ENCODE results near the gene NIPBL. TPM values are rescaled to one million over a fixed set of nuclear protein-coding genes. Genes with fewer than 3 reads are reported as not detected.

Gene NIPBL
- total and polyA plus RNA-seq, 10 of the 15 experiments (the other 5 are each of a cell fraction or from before 2014, with no cell fraction given) = 10.4 to 50.4 (median 20.2) TPM

- Histone ChIP-seq H3K4me3 (peak overlapping the region; percentile 28; the same call in 1 of the 2 replicates), H3K79me2 (ENCODE audit: control insufficient read depth, insufficient read depth, low read length) (peaks cover 100% of the 10 kb centered on the region), H3K27ac (ENCODE audit: control insufficient read depth, insufficient read depth) (peak overlapping the region; percentile 6; the same call in 1 of the 2 replicates), H3K9me3 (replicated peaks; ENCODE audit: control insufficient read depth, insufficient read depth, low read length) (peaks cover 5% of the 10 kb centered on the region; the same call in 2 of the 3 replicates), H3K9ac (ENCODE audit: control insufficient read depth, insufficient read depth, low read length) (no peak overlapping the region), H3K36me3 (ENCODE audit: control insufficient read depth in 2 of 2, insufficient read depth in 2 of 2, low read length in 1 of 2) (peaks cover 5 to 10% of the 10 kb centered on the region in 2 experiments; a peak in 2 of 4 replicates), H2AFZ (ENCODE audit: control insufficient read depth, low read depth, low read length) (no peak overlapping the region), H4K20me1 (ENCODE audit: control insufficient read depth, insufficient read depth) (no peaks in the 10 kb centered on the region; the same call in 1 of the 2 replicates), H3K4me2 (ENCODE audit: control insufficient read depth, insufficient read depth) (peak overlapping the region; percentile 5), H3K27me3 (replicated peaks in 1 of 2; ENCODE audit: control insufficient read depth in 2 of 2, insufficient read depth in 2 of 2, low read length in 1 of 2) (no peaks in the 10 kb centered on the region), H3K4me1 (ENCODE audit: control insufficient read depth, insufficient read depth, low read length) (peaks cover 9% of the 10 kb centered on the region; the same call in 1 of the 2 replicates)
- SMC1A ChIA-PET (ENCODE audit: uncharacterized antibody, unreplicated experiment) = interaction anchor here (1.1 to 2.2 kb wide), 6 partner anchors 9 to 64 kb away, joined by 3 to 8 read pairs (median 4); no protein-coding TSS in a partner anchor
- BruUV-seq (replicated peaks) = no TSS peak
- intact Hi-C loops (cut with micrococcal nuclease; ENCODE audit: unreplicated experiment) = no loop called here
- RAD21 ChIA-PET (ENCODE audit: unreplicated experiment) = interaction anchor here (1.3 to 1.5 kb wide), 2 partner anchors 9 to 144 kb away, joined by 3 read pairs; no protein-coding TSS in a partner anchor
- DNase-seq (ENCODE audit: low read depth, low spot score) = no peak
- POLR2A ChIA-PET = interaction anchor here (1.4 kb wide), 1 partner anchor 159 kb away, joined by 5 read pairs; no protein-coding TSS in a partner anchor
- in situ Hi-C loops (cut with MboI) = no loop called here
- TF ChIP-seq BCL11A (IDR thresholded peaks at IDR 0.05; ENCODE audit: low read depth, low read length) = no peak
- 0 out of 2 replicates have a peak, but pooled peaks have one; percentile 25 for TF ChIP-seq ATF7 (IDR thresholded peaks at IDR 0.05; ENCODE audit: low read depth)
- peak; percentile 11 to 26; a peak in 2 of 4 replicates for TF ChIP-seq IKZF2 (IDR thresholded peaks at IDR 0.05)
- TF ChIP-seq HDGF (IDR thresholded peaks at IDR 0.05) = no peak
- no peak for TF ChIP-seq PAX5 (IDR thresholded peaks at IDR 0.05; ENCODE audit: borderline replicate concordance, low read depth, low read length)
- TF ChIP-seq NFIC (IDR thresholded peaks at IDR 0.05; ENCODE audit: low read depth, low read length) = peak; percentile 44; the same call in 1 of the 2 replicates
- no peak for TF ChIP-seq POLR2AphosphoS5 (IDR thresholded peaks at IDR 0.05; ENCODE audit: low read length)
- peak; percentile 73 for TF ChIP-seq RUNX3 (IDR thresholded peaks at IDR 0.05; ENCODE audit: low read length)
- CTCF ChIA-PET = interaction anchor here (0.6 to 3.8 kb wide), 7 partner anchors 14 to 159 kb away, joined by 3 to 25 read pairs (median 4); no protein-coding TSS in a partner anchor
- WGBS (ENCODE audit: insufficient coverage, insufficient replicate concordance, low lambda C conversion rate, missing lambda C conversion rate) = 78% methylated on average over 3 of the region's 3 CpGs
- peak; percentile 35 for FAIRE-seq
- ATAC-seq = peak; percentile 12; the same call in 2 of the 3 replicates
These were observed 7.4 kb downstream of the NIPBL start for GRCh38 chr5:36883894-36884462.
